Posterior cingulate gyrus (tissue), 11 donors: ENCODE results near the gene SLC25A1.

Source experiments
- DNase-seq, 10 donors: peaks; one replicate each; pipeline versions ENCODE4 v3.0.0 to v3.0.0-alpha.2; 2020 to 2021; ENCODE audit warnings: mixed read lengths in 3 of 10
- intact Hi-C: fragments of 100-400 bp; cut with DNase I; formaldehyde crosslinking; loops from one replicate; pipeline ENCODE4 v1.15.1; 2023

Gene SLC25A1

DNA sequence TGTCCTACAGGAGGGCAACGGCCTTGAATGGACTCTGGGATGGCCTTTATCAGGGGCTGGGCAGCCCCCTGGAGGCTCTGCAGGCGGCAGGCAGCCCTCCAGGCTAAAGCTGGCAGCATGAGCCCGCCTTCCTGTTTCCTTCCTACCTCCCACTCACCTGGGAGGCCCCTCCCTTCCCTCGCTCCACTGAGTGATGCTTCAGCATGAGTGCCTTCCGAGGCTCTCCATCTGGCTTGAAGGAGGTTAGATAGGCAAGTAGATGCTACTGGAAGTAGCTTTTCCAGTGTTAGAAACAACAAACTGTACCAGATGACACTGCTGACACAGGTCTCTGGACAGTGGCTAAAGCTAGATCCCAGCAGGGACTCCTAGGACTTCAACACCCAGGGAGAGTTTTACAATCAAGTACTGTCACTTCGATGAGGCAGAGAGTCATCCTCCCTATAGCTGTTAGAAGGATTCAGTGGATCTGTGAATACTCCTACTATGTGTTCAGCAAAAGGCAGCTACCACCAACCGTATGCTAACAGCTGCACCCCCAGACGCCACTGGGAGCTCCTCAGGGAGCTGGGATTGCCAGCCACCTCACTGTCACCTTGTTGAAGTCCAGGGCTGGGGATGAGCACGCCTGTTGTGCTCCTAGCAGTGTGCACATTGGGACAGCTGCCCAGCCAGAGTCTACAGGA, 4.1 kb upstream of the SLC25A1 start:
- DNase-seq: peak in 1 of 10 donors; percentile 36
- intact Hi-C loops: loop anchor here (10.0 kb wide), 1 partner anchor 62 kb away; no protein-coding TSS in a partner anchor

DNA sequence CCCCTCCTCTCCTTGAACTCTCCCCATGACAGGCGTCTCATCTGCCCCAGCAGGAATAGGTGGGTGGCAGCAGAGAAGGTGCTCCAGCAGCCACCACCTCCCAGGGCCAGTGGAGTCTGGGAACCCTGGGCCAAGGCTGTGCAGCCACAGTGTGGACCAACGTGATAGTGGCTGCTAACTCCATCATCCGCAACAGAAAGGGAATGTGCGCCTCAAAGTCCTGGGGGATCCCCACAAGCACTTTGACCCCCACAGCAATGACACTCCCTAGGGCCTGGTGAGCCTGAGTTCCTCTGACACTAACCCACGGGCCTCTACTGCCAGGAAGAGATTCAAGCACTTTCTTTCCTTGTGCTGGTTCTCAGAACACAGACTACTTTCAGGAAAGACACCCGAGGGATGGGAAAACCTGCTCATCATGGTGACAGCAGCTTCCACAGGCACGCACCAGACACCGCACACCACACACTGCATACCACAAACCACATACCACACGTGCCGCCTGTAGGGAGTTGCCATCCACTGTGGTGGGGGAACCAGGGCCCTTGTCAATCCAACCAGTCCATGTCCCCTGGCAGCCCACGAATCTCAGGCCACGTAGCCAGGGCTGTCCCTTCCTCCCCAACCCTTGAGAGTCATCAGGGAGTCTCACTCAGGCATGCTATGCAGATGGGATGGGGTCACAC, 3.4 kb upstream of the SLC25A1 start:
- intact Hi-C loops: loop anchor here (10.0 kb wide), 1 partner anchor 63 kb away; no protein-coding TSS in a partner anchor
- DNase-seq: peak in 1 of 10 donors; percentile 51

DNA sequence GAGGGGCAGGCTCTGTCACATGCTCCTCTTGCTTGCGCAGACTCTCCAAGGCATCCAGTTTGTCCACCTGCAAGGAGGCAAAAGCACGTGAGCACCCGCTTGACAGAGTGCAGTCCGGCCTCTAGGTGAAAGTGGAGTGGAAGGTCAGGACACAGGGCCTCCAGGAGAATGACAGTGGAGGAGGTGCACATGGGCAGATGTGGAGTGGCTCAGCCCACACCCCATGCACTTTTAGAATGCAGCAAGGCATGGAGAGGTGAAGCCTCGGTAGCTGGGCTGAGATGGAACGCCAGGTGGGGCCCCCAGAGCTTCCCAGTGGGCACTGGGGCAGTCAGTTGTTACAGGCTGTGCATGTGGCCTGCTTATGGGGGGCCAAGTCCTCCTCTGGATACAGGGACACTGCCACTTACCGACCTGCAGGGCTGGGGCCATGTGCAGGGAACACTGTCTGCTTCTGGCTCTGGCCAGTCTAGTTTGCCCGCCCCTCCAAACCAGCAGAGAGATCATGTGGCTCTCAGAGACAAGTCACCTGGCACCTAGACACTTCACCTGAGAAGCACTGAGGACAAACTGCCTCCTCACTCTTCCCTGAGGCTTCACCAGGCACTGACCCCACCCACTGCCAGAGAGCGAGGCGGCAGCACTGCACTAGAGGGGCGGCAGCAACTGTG, 2.3 kb upstream of the SLC25A1 start:
- DNase-seq: peak in 1 of 10 donors; percentile 73
- intact Hi-C loops: loop anchor here (10.0 kb wide), 1 partner anchor 64 kb away; no protein-coding TSS in a partner anchor

DNA sequence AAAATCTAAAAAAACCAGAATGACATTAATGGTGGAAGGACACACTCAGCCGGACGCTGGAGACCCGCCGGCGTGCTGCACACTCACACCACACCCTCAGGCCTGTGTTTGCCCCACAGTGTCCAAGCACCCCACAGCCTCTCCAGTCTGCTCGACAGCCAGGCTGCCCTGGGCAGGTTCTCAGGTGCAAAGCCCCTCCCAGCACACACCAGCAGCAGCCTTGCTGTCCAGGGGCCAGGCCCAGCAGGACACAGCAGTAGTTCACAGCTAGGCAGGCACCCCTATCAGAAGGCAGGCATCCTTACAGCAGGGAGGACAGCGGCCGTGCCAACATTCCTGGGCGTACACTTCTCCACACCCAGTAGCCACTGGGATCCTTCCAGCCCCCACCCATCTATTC, 1.7 kb upstream of the SLC25A1 start:
- peak in 1 of 10 donors; percentile 52 for DNase-seq
- intact Hi-C loops: loop anchor here (10.0 kb wide), 1 partner anchor 65 kb away; no protein-coding TSS in a partner anchor

DNA sequence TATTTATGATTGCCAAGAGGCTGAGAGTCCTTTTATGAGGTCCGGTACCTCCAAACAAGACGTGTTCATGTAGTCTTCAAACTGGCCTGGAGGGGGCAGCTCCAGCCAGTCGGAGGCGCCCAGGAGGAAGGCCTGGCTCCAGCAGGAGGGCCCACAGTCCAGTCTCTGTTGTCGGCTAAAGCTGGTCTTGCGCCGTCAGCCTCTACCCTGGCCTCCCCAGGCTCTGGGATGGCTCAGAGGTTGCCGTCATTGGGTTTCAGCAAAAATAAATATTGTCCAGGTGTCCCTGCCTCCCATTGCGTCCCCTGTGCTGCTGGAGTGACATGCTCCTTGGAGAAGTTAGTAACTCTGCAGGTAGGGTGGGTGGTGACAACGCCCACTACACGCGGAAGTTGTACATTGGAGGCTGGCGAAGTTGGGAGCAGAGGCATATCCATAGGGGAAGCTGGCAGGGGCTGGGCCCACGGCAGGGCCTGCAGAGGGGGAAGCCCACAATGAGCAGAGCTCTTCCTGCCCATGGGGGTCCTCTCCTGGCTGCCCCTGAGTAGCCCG, 1.0 kb upstream of the SLC25A1 start:
- peak; percentile 69 to 98 (median 77) for DNase-seq

DNA sequence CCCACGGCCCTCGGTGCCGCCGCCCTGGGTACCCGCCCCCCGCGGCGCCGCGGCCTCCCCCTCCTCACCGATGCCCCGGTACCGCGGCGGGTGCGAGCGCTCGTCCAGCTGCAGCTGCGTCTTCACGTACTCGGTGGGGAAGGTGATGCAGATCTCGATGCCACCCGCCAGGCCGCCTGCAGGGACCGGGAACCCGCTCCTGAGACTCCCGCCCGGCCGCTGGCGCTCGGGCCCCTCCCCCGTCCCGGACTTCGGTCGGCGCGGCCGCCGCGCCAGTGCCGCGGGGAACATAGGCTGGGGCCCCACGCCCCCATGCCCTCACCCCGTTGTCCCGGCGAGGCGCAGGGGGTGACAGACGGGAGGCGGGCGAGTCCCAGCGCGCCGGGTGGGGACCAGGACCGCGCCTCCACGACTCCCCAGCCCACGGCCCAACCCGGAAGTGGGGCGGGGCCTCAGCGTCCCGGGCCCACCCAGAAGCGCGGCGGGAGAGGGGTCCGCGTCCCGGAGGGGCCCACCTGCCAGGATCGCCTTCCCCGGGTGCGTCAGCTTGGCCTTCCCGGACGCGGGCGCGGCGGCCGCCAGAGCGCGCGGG, 375 bp downstream of the SLC25A1 start:
- intact Hi-C loops: loop anchor here (2.0 kb wide), 1 partner anchor 113 kb away; the partner anchor contains the start of gene CLTCL1
- peak in 3 of 10 donors; percentile 29 to 86 (median 42) for DNase-seq

More for the DNA sequence above, 1.0 kb upstream of the SLC25A1 start:
- intact Hi-C loops: loop anchor here (1.0 to 10.0 kb wide), 3 partner anchors 65 to 253 kb away; partner anchors contain the start of genes CLTCL1 and MRPL40

DNA sequence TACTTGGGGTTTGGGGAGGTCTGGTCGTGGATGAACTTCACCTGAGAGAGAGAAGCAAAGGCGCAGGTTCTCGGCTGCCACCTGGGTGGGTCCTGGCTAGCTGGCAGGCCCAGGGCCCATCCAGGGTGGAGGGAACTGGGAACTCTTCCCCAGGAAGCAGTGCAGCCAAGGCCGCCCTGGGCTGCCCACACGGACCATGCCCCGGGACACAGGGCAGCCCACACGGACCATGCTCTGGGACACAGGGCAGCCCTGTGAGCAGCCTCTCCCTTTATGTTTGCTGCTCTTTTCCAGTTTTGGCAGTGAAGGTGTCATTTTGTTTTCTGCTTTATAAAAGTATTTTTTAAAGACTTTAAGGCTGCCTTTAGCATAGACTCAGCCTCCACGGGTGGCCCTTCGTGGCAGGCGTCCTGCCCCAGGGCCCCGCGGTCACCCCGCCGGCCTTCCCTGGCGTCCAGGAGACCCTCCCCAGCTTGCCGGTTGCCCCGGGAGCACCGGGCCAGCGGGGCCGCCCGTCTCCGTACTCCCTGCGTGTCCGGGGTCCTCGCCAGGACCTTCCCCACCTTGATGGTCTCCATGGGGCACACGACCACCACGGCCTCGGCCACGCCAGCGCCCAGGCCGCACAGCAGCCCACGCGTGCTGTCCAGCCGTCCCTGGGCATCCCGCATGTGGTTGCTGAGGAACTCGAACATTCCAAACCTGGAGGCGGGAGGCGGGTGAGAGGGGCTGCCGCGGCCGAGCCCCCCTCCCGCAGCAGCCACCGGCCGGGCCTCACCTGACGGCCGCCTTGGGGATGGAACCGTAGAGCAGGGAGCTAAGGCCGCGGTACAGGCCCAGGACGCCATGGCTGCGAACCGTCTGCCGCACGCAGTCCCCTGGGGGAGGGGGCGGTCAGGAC, 1.1 kb downstream of the SLC25A1 start:
- peak in 2 of 10 donors; percentile 72 to 74 for DNase-seq
- intact Hi-C loops: loop anchor here (2.0 kb wide), 1 partner anchor 113 kb away; the partner anchor contains the start of gene CLTCL1

DNA sequence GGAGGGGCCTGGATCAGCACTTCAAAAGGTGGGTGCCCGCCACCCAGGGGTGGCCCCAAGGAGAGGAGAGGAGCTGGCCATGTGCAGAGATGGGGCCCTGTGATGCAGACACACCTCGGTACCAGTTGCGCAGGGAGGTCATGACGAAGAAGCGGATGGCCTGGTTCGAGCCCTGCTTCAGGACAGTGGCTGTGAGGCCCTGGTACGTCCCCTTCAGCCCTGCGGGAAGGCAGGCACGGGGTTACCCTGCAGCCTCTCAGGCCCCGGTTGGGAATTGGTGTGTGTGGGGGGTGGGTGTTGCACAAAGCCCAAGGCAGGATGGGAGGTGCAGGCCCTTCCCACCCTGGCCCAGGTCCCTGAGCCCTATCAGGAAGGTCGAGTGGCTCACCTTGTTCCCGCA, 1.8 kb downstream of the SLC25A1 start:
- DNase-seq: peak in 1 of 10 donors; percentile 69
- intact Hi-C loops: no loop called here

DNA sequence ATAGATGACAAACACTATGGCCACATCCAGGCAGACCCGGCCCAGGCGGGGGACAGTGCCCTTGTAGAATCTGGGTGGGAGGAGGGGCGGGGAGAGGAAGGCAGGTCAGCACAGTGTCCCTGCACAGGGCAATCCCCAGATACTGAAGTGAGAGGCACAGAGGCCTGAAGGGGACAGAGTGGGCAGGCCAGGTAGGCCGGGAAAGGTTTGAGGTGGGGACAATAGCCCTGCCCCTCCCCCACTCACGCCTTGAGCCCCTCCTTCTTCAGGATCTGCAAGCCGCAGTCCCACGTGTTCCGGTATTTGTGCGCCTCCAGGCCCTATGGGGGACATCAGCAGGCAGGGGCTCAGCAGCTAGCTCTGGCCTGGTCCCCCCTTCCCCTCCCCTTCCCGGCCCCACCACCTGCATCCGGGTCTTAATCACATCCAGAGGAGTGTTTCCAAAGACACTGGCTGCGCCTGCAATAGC, 2.3 kb downstream of the SLC25A1 start:
- intact Hi-C loops: no loop called here
- peak in 1 of 10 donors; percentile 62 for DNase-seq

DNA sequence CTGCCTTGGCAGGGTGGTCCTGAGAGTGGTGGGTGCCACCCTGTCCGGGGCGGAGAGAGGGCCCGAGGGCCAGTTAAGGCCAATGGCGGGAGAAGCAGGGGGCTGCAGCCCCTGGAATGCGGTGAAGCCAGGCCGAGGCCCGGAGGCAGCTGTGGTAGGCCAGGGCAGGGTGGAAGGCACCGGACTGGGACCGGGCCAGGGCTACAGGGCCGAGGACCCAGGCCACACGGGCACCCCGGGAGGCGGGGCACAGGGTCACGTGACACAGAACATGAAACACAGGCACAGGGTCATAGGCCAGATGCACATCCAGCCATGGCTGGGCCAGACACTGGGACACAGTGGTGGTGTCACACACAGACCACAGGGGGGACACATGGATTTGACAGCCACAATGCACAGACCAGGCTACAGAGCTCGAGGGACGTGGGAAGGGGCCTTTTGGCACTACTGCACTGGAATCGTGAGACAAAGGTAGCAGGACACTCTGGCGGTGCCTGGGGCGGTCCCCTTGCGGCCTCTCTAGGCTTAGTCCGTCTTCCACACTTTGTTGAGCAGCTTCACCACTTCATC, 2.8 kb downstream of the SLC25A1 start:
- intact Hi-C loops: no loop called here
- DNase-seq: no peak

DNA sequence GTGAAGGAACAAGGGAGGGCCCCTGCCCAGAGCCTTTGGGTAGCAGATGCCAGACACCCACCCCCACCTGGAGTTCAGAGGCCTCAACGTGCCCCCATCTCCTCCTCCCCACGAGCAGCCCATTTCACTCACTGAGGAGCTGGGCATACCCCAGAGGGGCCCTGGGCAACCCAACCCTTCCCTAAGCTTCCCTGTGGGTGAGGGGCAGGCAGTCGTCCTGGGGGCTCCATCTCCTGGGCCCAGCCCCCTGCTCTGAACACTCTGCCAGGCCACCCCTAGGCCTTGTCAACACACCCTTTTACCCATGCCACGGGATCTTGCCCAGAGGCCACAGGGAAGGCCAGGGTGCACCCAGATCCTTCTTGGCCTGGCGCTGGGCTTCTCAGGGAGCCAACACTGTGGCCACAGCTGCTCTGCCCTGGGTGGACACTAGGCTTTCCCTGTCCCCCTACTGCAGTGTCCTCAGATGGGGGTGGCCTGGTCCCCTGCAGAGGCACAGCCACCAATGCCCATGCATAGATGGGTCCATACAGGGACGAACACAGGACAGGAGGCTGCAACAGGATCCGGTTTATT, 3.4 kb downstream of the SLC25A1 start:
- DNase-seq: peak in 1 of 10 donors; percentile 67
- intact Hi-C loops: no loop called here

DNA sequence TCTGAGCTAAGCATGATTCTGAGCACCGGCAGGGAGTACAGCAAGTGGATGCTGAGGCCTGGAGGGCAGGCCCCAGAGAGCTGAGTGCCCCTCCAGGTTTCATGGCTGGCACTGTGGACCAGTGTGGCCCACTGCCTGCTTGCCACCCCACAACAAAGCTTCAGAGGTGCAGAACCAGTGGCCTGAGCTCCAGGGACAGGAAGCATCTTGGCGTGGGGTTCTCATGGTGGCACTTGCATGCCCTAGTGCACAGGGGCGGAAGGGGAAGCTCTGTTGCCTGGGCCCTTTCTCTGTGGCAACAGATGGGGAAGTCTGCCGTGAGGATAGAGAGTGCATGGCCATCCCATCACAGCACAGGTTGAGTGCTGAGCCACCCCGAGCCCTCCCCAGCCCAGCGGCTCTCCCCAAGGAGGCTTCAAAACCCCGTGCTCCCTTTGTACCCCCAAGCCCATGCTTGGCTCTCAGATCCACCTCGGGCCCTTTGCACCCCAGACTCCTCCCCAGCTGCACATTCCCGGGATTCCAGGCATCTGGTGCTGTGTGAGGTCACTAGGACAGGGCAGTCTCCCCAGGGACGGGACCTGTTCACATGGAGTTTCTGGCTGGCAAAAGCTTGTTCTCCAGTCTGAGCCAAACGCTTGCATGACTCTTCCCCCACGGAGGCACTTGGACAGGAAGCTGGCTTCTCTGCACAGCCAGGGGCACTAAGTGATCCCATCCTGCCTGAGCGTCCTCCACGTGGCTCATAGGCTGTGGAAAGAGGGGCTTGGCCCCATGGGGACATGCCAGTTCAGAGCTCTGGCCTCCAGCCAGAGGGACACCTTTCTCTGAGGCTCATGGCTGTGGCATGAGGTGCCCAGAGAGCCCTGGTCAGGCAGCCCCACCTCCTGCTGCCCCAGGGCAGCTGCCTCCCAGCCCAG, 4.2 kb downstream of the SLC25A1 start:
- intact Hi-C loops: no loop called here
- peak in 1 of 10 donors; percentile 77 for DNase-seq

DNA sequence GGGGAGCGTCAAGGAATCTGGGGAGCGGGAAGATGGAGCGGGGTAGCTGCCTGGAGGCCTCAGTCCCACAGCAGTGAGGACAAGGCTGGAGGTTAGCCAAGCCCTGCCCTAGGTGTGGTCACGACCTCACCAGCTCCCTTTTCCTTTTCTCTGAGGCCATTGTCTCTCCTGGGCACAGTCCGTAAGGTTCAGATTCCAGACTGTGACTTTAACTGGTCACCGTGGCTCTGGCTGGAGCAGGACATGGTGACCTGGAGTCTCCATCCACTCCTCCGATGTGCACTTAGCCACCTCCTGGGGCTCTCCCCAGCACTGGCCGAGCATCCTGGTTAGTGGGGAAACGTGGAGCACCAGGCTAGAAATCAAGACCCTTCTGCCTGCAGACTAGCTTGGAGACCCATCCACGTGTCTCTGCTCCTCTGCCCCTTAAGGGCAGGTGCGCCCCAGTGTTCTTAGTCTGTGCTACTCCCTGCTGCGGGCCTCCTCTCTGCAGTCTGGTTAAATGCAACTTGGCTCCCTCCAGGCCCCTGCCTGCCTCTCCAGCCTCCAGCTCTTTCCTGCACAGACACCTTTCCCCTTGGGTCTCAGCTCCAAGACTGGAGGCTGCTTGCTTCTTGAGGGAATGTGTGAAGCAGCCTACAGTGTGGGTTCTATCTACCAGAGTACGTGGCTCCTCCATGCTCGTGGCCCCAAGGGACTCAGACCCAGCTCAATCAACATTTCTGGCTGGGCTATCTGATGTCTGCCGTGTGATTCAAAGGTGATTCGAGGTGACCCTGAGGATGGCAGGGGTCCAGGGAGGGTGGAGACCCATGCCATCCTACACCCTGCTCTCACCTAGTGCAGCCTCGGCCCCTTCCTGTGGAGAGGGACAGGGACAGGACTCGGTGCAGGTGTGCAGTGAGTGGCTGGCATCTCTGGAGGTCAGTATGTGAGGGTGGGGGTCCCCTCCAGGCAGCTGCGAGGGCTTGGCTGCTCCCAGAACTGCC, 5.2 kb downstream of the SLC25A1 start:
- no peak for DNase-seq
- intact Hi-C loops: no loop called here

DNA sequence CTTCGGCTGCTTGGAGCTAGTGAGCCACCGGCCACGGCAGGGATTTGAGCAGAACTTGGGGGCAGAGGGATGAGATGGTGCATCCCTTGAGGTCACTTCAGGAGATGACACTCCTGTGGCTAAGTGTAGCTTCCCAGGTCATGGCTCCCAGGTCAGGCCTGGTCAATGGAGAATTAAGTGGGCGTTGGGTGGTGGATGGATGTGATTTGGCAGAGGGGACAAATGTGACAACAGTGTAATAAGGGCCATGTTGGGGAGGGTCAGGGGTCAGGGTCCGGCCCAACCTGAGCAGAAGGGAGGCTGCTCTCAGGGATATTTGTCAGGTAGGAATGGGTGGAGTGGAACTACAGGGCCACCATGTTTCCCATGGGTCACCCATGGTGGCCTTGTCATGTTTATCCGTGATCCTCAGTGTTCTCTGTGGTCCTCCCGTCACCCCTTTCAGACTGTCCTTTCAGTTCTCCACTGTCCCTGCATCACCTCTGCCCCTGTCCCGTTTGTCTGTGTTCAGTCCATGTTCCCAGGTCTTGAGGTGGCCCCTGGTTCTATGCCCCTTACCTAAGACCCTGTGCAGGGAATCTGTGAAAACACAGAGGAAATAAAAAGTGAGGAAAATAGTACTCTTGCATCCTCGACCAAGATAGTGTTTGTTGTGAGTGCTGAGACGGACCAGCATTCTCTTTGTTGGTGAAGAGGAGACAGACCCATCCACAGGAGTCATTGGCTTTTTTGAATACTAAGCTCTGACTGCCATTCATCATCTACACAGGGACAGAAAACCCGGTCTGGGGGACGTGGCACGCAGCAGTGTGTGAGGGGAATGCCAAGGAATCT, 6.1 kb downstream of the SLC25A1 start:
- DNase-seq: no peak
- intact Hi-C loops: no loop called here

DNA sequence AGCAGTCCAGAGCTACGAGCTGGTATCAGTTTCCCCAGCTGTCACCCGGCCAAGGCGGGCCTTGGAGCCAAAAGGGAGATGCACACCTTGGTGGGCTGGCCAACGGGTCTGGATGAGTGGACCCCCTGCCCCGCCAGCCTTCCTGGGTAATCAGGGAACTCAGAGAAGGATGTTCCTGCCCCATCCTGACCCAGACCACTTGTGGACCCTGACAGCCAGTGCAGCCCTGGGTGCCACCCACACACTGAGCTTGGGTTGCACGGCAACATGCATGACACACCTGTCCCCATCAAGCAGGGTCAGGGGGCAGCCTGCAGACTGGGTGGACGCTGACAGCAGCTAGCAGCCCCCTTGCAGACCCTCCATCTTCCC, 8.6 kb downstream of the SLC25A1 start:
- DNase-seq: no peak
- intact Hi-C loops: no loop called here
